ENCODE results near the gene PIAS2.

The PIAS2 gene

DNA sequence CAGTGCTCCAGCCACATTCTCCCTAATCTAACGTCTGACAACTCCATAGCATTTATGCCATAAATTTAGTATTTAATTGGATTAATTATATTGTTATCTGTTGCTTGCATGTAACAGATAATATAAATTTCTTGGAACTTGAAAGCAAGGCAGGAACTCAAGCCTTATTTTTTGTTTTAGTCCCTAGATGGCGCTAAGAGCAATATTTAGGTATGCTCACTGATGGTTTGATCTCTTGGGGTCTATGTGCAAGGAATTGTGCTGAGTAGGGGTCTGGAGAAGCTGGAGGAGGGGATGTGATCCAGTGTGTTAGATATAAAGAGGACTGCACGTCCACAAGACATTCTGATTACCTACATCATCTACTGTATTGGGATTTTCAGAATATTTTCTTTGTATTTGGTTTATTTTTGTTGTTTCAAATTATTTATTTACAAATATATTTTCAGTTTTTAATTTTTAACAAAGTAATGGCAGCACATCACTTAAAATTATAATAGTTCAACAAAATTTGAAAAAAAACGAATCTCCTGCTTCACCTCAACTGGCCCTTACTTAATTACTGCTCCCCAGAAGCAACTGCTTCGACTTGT is 32.9 kb upstream of the PIAS2 start:
- DNase-seq (ENCODE audit: low spot score) (no peak), ATAC-seq (ENCODE audit: low read depth) (no peak)
- H3K4me3 ChIP-seq (ENCODE audit: severe bottlenecking) = no peak overlapping the region
- no peaks in the 10 kb centered on the region for H3K4me1 ChIP-seq (ENCODE audit: insufficient read depth, poor library complexity, severe bottlenecking)
- H3K27me3 ChIP-seq (ENCODE audit: insufficient read depth, poor library complexity, severe bottlenecking) = no peaks in the 10 kb centered on the region
- TF ChIP-seq, protein P1, sequence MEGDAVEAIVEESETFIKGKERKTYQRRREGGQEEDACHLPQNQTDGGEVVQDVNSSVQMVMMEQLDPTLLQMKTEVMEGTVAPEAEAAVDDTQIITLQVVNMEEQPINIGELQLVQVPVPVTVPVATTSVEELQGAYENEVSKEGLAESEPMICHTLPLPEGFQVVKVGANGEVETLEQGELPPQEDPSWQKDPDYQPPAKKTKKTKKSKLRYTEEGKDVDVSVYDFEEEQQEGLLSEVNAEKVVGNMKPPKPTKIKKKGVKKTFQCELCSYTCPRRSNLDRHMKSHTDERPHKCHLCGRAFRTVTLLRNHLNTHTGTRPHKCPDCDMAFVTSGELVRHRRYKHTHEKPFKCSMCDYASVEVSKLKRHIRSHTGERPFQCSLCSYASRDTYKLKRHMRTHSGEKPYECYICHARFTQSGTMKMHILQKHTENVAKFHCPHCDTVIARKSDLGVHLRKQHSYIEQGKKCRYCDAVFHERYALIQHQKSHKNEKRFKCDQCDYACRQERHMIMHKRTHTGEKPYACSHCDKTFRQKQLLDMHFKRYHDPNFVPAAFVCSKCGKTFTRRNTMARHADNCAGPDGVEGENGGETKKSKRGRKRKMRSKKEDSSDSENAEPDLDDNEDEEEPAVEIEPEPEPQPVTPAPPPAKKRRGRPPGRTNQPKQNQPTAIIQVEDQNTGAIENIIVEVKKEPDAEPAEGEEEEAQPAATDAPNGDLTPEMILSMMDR (IDR thresholded peaks at IDR 0.05; ENCODE audit: poor library complexity, severe bottlenecking) = peak; percentile 66
- H3K27ac ChIP-seq (ENCODE audit: poor library complexity, severe bottlenecking) = no peak overlapping the region
- H3K9me3 ChIP-seq (ENCODE audit: severe bottlenecking) = no peaks in the 10 kb centered on the region
- H3K36me3 ChIP-seq (ENCODE audit: low read depth) = no peaks in the 10 kb centered on the region

DNA sequence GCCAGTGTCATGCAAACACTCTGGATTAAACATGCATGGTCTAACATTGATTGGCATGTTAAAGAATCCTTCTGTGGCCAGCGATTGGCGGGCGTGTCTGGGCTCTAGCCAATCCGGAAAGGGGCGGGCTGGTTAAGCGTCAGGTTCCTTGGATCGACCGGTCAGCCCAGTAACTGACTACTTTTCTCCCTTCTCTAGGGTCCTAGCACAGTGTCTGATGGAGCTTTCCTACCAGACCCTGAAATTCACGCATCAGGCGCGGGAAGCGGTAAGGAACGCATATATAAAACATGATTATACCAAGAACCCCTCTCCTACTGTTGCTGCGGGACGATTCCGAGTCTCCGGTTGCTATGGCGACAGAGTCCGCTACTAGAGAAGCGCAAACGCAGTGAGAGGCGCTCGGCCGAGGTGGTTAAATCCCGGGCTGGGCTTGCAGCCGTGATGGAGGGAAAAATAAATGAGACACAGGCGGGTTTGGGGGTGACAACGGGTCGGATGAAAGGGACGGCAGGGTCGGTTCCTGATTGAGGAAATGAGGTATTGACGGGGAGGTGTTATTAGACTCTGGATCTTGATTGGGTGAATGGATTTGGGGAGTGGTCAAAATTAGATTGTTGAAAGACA is 29.5 kb upstream of the PIAS2 start:
- no peaks in the 10 kb centered on the region for H3K36me3 ChIP-seq (ENCODE audit: low read depth)
- H3K4me1 ChIP-seq (ENCODE audit: insufficient read depth, poor library complexity, severe bottlenecking) = no peaks in the 10 kb centered on the region
- H3K4me3 ChIP-seq (ENCODE audit: severe bottlenecking) = peak overlapping the region; percentile 39
- no peak overlapping the region for H3K27ac ChIP-seq (ENCODE audit: poor library complexity, severe bottlenecking)
- H3K9me3 ChIP-seq (ENCODE audit: severe bottlenecking) = no peaks in the 10 kb centered on the region
- TF ChIP-seq, protein P1 (IDR thresholded peaks at IDR 0.05; ENCODE audit: poor library complexity, severe bottlenecking) = no peak
- DNase-seq (ENCODE audit: low spot score) (peak; percentile 79), ATAC-seq (ENCODE audit: low read depth) (peak; percentile 99)
- H3K27me3 ChIP-seq (ENCODE audit: insufficient read depth, poor library complexity, severe bottlenecking) = no peaks in the 10 kb centered on the region

GRCh38 chr18:46942646-46943045 is 25.3 kb upstream of the PIAS2 start:
- ATAC-seq (ENCODE audit: low read depth) (no peak), DNase-seq (ENCODE audit: low spot score) (no peak)
- TF ChIP-seq, protein P1 (IDR thresholded peaks at IDR 0.05; ENCODE audit: poor library complexity, severe bottlenecking) = no peak
- no peaks in the 10 kb centered on the region for H3K27me3 ChIP-seq (ENCODE audit: insufficient read depth, poor library complexity, severe bottlenecking)
- H3K4me1 ChIP-seq (ENCODE audit: insufficient read depth, poor library complexity, severe bottlenecking) = no peaks in the 10 kb centered on the region
- no peaks in the 10 kb centered on the region for H3K36me3 ChIP-seq (ENCODE audit: low read depth)
- H3K4me3 ChIP-seq (ENCODE audit: severe bottlenecking) = no peak overlapping the region
- no peak overlapping the region for H3K27ac ChIP-seq (ENCODE audit: poor library complexity, severe bottlenecking)
- H3K9me3 ChIP-seq (ENCODE audit: severe bottlenecking) = no peaks in the 10 kb centered on the region

DNA sequence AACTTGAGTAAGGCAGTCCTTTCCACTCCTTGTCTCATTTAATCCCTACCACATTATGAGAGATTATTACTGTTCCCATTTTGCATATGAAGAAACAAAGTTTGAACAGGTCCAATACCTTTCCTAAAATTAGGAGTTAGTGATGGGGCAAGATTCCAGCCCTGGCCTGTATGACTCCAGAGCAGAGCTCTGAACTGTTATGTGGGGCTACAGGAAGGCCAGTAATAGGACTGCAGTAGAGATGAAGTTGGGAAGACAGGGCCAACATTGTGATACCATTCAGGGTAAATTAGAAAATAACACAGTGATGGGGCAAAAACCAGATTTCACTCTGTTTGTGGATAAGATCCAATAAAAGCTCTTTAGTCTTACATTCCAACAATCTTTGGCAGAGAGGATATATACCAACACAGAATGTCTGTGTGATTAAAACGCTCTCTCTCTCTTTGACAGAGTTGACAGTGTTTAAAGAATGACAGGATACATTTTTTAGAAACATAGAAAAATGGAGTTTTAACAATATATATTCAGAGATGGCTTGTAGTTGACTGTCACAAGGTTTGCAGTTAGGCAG is 22.8 kb upstream of the PIAS2 start:
- no peak overlapping the region for H3K27ac ChIP-seq (ENCODE audit: poor library complexity, severe bottlenecking)
- ATAC-seq (ENCODE audit: low read depth) (no peak), DNase-seq (ENCODE audit: low spot score) (no peak)
- H3K9me3 ChIP-seq (ENCODE audit: severe bottlenecking) = no peaks in the 10 kb centered on the region
- TF ChIP-seq, protein P1 (IDR thresholded peaks at IDR 0.05; ENCODE audit: poor library complexity, severe bottlenecking) = no peak
- no peaks in the 10 kb centered on the region for H3K4me1 ChIP-seq (ENCODE audit: insufficient read depth, poor library complexity, severe bottlenecking)
- no peaks in the 10 kb centered on the region for H3K36me3 ChIP-seq (ENCODE audit: low read depth)
- H3K4me3 ChIP-seq (ENCODE audit: severe bottlenecking) = no peak overlapping the region
- no peaks in the 10 kb centered on the region for H3K27me3 ChIP-seq (ENCODE audit: insufficient read depth, poor library complexity, severe bottlenecking)

All from RWPE2 (cell line).